ENCODE measurements around the gene RNF208.

The RNF208 gene

GRCh38 chr9:137223078-137223970, 1.3 kb upstream of the RNF208 start (continued):
- no peak for TF ChIP-seq ZNF548 (tag by site-specific recombination; IDR thresholded peaks at IDR 0.05)
- TF ChIP-seq ZFHX2 (tag by site-specific recombination; conservative IDR thresholded peaks at IDR 0.05) = peak; percentile 31
- TF ChIP-seq ZNF555 (tag by site-specific recombination; conservative IDR thresholded peaks at IDR 0.05) = no peak
- TF ChIP-seq KLF7 (tag by site-specific recombination; IDR thresholded peaks at IDR 0.05; ENCODE audit: borderline replicate concordance) = no peak
- peak; percentile 84 for TF ChIP-seq ZNF76 (tag by site-specific recombination; IDR thresholded peaks at IDR 0.05; ENCODE audit: borderline replicate concordance, low read depth)
- TF ChIP-seq INSM2 (tag by site-specific recombination; IDR thresholded peaks at IDR 0.05) = no peak
- TF ChIP-seq ZNF629 (tag by site-specific recombination; IDR thresholded peaks at IDR 0.05) = 0 out of 2 replicates have a peak, but pooled peaks have one; percentile 37
- no peak for TF ChIP-seq ZNF571 (tag by site-specific recombination; IDR thresholded peaks at IDR 0.05)
- no peak for TF ChIP-seq ELK4 (IDR thresholded peaks at IDR 0.05; ENCODE audit: borderline replicate concordance, low read depth, low read length)
- peak; percentile 71; the same call in 1 of the 2 replicates for TF ChIP-seq ZNF660 (tag by site-specific recombination; IDR thresholded peaks at IDR 0.05)
- TF ChIP-seq ZNF324 (tag by site-specific recombination; IDR thresholded peaks at IDR 0.05) = no peak; the same call in 1 of the 2 replicates
- TF ChIP-seq ZFP69B (tag by site-specific recombination; IDR thresholded peaks at IDR 0.05) = 0 out of 2 replicates have a peak, but pooled peaks have one; percentile 30
- TF ChIP-seq EGR2 (tag by site-specific recombination; IDR thresholded peaks at IDR 0.05; ENCODE audit: low read depth) = peak; percentile 52
- no peak for TF ChIP-seq ZNF610 (tag by site-specific recombination; IDR thresholded peaks at IDR 0.05; ENCODE audit: borderline replicate concordance)
- no peak for TF ChIP-seq MYNN (tag by site-specific recombination; IDR thresholded peaks at IDR 0.05; ENCODE audit: borderline replicate concordance)
- no peak for TF ChIP-seq BCL11A (tag by site-specific recombination; IDR thresholded peaks at IDR 0.05; ENCODE audit: low read depth)
- TF ChIP-seq SALL2 (tag by site-specific recombination; IDR thresholded peaks at IDR 0.05; ENCODE audit: borderline replicate concordance) = no peak
- peak; percentile 98 for TF ChIP-seq ZXDB (tag by site-specific recombination; IDR thresholded peaks at IDR 0.05)
- TF ChIP-seq GLI4 (tag by site-specific recombination; IDR thresholded peaks at IDR 0.05) = no peak
- no peak for TF ChIP-seq ZNF449 (tag by site-specific recombination; IDR thresholded peaks at IDR 0.05)
- TF ChIP-seq, protein P1, sequence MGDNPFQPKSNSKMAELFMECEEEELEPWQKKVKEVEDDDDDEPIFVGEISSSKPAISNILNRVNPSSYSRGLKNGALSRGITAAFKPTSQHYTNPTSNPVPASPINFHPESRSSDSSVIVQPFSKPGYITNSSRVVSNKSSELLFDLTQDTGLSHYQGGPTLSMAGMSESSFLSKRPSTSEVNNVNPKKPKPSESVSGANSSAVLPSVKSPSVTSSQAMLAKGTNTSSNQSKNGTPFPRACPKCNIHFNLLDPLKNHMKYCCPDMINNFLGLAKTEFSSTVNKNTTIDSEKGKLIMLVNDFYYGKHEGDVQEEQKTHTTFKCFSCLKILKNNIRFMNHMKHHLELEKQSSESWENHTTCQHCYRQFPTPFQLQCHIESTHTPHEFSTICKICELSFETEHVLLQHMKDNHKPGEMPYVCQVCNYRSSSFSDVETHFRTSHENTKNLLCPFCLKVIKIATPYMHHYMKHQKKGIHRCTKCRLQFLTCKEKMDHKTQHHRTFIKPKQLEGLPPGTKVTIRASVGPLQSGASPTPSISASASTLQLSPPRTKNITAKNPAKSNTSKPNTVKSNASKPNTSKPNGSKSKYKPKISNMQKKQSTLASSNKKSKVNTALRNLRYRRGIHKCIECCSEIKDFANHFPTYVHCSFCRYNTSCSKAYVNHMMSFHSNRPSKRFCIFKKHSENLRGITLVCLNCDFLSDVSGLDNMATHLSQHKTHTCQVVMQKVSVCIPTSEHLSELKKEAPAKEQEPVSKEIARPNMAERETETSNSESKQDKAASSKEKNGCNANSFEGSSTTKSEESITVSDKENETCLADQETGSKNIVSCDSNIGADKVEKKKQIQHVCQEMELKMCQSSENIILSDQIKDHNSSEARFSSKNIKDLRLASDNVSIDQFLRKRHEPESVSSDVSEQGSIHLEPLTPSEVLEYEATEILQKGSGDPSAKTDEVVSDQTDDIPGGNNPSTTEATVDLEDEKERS (tag by site-specific recombination; IDR thresholded peaks at IDR 0.05) = no peak
- no peak for TF ChIP-seq BCL11B (tag by site-specific recombination; IDR thresholded peaks at IDR 0.05; ENCODE audit: low read depth)
- TF ChIP-seq ZNF221 (tag by site-specific recombination; IDR thresholded peaks at IDR 0.05; ENCODE audit: borderline replicate concordance) = no peak
- TF ChIP-seq ZNF513 (tag by site-specific recombination; IDR thresholded peaks at IDR 0.05) = no peak
- TF ChIP-seq FEZF1 (tag by site-specific recombination; IDR thresholded peaks at IDR 0.05) = peak; percentile 37; the same call in 1 of the 2 replicates
- TF ChIP-seq ZNF423 (tag by site-specific recombination; IDR thresholded peaks at IDR 0.05) = no peak
- no peak for TF ChIP-seq ZNF302 (tag by site-specific recombination; IDR thresholded peaks at IDR 0.05; ENCODE audit: low read depth)
- TF ChIP-seq ZNF362 (tag by site-specific recombination; IDR thresholded peaks at IDR 0.05) = no peak
- 0 out of 2 replicates have a peak, but pooled peaks have one; percentile 30 for TF ChIP-seq MEIS1 (CRISPR knock-in tag; IDR thresholded peaks at IDR 0.05; ENCODE audit: borderline replicate concordance)

Measured in HEK293 (cell line).